Loucy (cell line): ENCODE measurements around the gene FBXW8.
A peak's percentile ranks its signal among the peaks of the same experiment; 100 is the strongest.

Source experiments
- H2AFZ ChIP-seq: fragments of 200-600 bp; sonication (generic); 2 replicates; pipeline ENCODE4 v1.6.0; 2016; ENCODE audit warnings: antibody characterized with exemption, mild to moderate bottlenecking, low read length, moderate library complexity
- H3F3A ChIP-seq: fragments of 200-600 bp; 2 replicates; pipeline ENCODE4 v1.6.0; 2016; ENCODE audit warnings: antibody characterized with exemption, low read depth, mild to moderate bottlenecking
- H3K27me3 ChIP-seq: fragments of 200-600 bp; sonication (generic); 2 replicates; pipeline ENCODE4 v1.6.1; 2014; ENCODE audit warnings: low read length, mild to moderate bottlenecking; ENCODE audit not compliant: insufficient read depth, poor library complexity, severe bottlenecking
- H3K36me3 ChIP-seq: fragments of 200-600 bp; sonication (generic); 2 replicates; pipeline ENCODE4 v1.6.1; 2016; ENCODE audit warnings: low read length; ENCODE audit not compliant: insufficient read depth
- H3K4me1 ChIP-seq: fragments of 200-600 bp; sonication (generic); 2 replicates; pipeline ENCODE4 v1.5.1; 2014; ENCODE audit warnings: low read length, mild to moderate bottlenecking; ENCODE audit not compliant: insufficient read depth, poor library complexity, severe bottlenecking
- H3K4me2 ChIP-seq: fragments of 200-600 bp; sonication (generic); 2 replicates; pipeline ENCODE4 v1.6.0; 2014; ENCODE audit warnings: antibody characterized with exemption, low read length, low read depth, mild to moderate bottlenecking; ENCODE audit not compliant: poor library complexity, severe bottlenecking
- H3K4me3 ChIP-seq: fragments of 200-600 bp; sonication (generic); 2 replicates; pipeline ENCODE4 v1.5.1; 2014; ENCODE audit warnings: low read length, mild to moderate bottlenecking, mixed read lengths; ENCODE audit not compliant: poor library complexity, severe bottlenecking
- H3K79me2 ChIP-seq: fragments of 200-600 bp; sonication (generic); 2 replicates; pipeline ENCODE4 v1.6.1; 2014; ENCODE audit warnings: low read length; ENCODE audit not compliant: insufficient read depth
- H3K9ac ChIP-seq: fragments of 200-600 bp; sonication (generic); 2 replicates; pipeline ENCODE4 v1.6.0; 2014; ENCODE audit warnings: mild to moderate bottlenecking, low read depth, low read length, moderate library complexity; ENCODE audit not compliant: poor library complexity, severe bottlenecking
- H3K9me2 ChIP-seq: fragments of 200-600 bp; sonication (generic); replicated peaks from 2 replicates; pipeline ENCODE4 v1.6.1; 2016; ENCODE audit warnings: low read depth, low read length, mixed read lengths
- H3K9me3 ChIP-seq: fragments of 200-600 bp; sonication (generic); 2 replicates; pipeline ENCODE4 v1.6.1; 2014; ENCODE audit warnings: mild to moderate bottlenecking, antibody characterized with exemption, low read length, low read depth; ENCODE audit not compliant: insufficient read depth
- H4K20me1 ChIP-seq: fragments of 200-600 bp; sonication (generic); 2 replicates; pipeline ENCODE4 v1.6.0; 2014; ENCODE audit warnings: antibody characterized with exemption, low read length, mild to moderate bottlenecking; ENCODE audit not compliant: insufficient read depth, poor library complexity, severe bottlenecking
- EZH2phosphoT487 ChIP-seq: fragments of 200-600 bp; IDR thresholded peaks from 2 replicates; pipeline ENCODE4 v1.6.1; 2018; ENCODE audit warnings: antibody characterized with exemption, mild to moderate bottlenecking, moderate library complexity, borderline replicate concordance
- TF ChIP-seq, protein P1 (sequence below): fragments of 200-600 bp; sonication (generic); conservative IDR thresholded peaks from 2 replicates; pipeline ENCODE4 v1.5.1; 2014; ENCODE audit warnings: mild to moderate bottlenecking, antibody characterized with exemption, low read length

Gene FBXW8

DNA sequence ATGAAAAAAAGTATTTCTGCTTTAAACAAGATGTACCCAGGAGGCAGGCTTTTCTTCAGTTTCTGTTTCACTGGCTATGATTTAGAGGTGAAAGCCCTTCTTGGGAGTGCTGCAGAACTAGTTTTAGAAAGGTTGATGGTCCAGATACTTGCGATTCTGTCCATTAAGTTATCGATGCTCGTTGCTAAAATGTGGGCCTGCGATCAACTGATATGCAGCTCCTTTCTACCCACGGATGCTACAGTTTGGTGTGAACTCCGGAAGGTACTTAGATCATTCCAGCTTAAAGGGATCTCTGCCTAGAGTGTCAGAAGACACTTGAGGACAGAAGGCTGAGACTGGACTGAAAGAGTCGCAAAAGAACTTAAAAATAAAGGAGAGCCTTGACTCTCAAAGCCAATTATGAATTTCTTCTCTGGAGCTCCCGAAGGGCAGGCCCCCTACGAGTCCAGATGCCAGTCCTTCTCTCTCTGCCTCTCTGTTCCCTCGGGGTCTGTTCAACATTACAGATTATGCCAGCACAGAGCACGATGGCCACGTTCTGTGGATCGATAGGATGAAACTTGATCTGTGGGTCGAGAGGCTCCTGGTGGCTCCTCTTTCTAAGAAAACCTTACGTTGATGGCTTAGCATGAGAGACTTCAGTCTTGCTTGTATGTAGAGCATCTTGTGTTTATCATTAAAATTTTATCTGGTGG, 40.0 kb downstream of the FBXW8 start:
- Histone ChIP-seq H3K9me2 (no peaks in the 10 kb centered on the region), H3K79me2 (no peaks in the 10 kb centered on the region), H3K4me3 (no peak overlapping the region), H3K9me3 (no peaks in the 10 kb centered on the region), H4K20me1 (no peaks in the 10 kb centered on the region), H3K4me1 (no peaks in the 10 kb centered on the region), H2AFZ (no peak overlapping the region), H3K4me2 (no peak overlapping the region), H3K27me3 (no peaks in the 10 kb centered on the region), H3K9ac (no peak overlapping the region), H3K36me3 (peaks cover 15% of the 10 kb centered on the region; the same call in 1 of the 2 replicates), H3F3A (no peaks in the 10 kb centered on the region)
- TF ChIP-seq, protein P1, sequence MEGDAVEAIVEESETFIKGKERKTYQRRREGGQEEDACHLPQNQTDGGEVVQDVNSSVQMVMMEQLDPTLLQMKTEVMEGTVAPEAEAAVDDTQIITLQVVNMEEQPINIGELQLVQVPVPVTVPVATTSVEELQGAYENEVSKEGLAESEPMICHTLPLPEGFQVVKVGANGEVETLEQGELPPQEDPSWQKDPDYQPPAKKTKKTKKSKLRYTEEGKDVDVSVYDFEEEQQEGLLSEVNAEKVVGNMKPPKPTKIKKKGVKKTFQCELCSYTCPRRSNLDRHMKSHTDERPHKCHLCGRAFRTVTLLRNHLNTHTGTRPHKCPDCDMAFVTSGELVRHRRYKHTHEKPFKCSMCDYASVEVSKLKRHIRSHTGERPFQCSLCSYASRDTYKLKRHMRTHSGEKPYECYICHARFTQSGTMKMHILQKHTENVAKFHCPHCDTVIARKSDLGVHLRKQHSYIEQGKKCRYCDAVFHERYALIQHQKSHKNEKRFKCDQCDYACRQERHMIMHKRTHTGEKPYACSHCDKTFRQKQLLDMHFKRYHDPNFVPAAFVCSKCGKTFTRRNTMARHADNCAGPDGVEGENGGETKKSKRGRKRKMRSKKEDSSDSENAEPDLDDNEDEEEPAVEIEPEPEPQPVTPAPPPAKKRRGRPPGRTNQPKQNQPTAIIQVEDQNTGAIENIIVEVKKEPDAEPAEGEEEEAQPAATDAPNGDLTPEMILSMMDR = no peak
- TF ChIP-seq EZH2phosphoT487 = no peak

- Histone ChIP-seq H3K79me2 (no peaks in the 10 kb centered on the region), H3K9me3 (no peaks in the 10 kb centered on the region), H3K4me2 (no peak overlapping the region), H3K9ac (no peak overlapping the region), H3K9me2 (no peaks in the 10 kb centered on the region), H3K4me3 (no peak overlapping the region), H3K4me1 (no peaks in the 10 kb centered on the region), H4K20me1 (no peaks in the 10 kb centered on the region), H3K27me3 (no peaks in the 10 kb centered on the region), H2AFZ (no peak overlapping the region), H3F3A (no peaks in the 10 kb centered on the region), H3K36me3 (peaks cover 3% of the 10 kb centered on the region; the same call in 1 of the 2 replicates)
- TF ChIP-seq, protein P1 = no peak
- TF ChIP-seq EZH2phosphoT487 = no peak
Observed at GRCh38 chr12:116954710-116955381, 44.1 kb downstream of the FBXW8 start.

DNA sequence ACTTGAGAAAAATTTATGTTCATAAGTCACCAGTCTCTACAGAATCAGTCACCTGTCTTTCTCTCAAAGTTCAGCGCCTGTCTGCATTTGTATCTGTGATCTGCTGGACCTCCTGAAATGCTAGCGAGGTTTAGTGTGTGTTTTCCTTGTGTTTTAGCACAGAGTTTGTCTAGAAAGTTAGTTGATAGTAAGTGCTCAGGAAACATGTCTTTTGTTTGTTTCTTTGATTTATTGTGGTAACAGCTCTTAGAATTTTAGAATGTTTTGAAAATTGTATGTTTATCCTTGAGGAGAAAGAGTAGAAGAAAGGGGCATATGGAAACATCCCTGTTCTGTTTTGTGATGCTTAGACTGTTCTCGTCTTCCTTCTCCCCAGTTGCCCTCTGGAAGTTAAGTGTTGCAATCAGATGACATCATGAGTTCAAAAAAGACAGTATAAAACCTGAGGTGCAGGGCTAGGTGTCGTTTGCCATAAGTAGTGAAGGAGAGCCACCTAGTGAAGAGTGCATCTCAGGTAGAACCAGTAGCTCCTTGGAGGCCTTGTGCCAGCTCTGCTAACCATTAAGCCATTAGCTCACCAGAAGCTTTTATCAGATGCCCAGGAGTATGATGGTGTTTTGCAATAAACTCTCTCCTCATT, 44.8 kb downstream of the FBXW8 start:
- TF ChIP-seq, protein P1 = peak; percentile 36
- TF ChIP-seq EZH2phosphoT487 = no peak
- Histone ChIP-seq H3K4me3 (no peak overlapping the region), H2AFZ (no peak overlapping the region), H3K9ac (no peak overlapping the region), H3K9me3 (no peaks in the 10 kb centered on the region), H3K79me2 (no peaks in the 10 kb centered on the region), H3F3A (no peaks in the 10 kb centered on the region), H3K36me3 (0 out of 2 replicates have a peak, but pooled peaks cover 3% of the 10 kb centered on the region), H3K9me2 (no peaks in the 10 kb centered on the region), H4K20me1 (no peaks in the 10 kb centered on the region), H3K27me3 (no peaks in the 10 kb centered on the region), H3K4me1 (no peaks in the 10 kb centered on the region), H3K4me2 (no peak overlapping the region)
